Measurements from ENCODE around the gene C1RL.

GRCh38 chr12:7109572-7109920 is 532 bp upstream of the C1RL start:
- TF ChIP-seq CTCF (IDR thresholded peaks at IDR 0.05) (no peak), POLR2A (IDR thresholded peaks at IDR 0.05) (no peak), POLR2AphosphoS5 (IDR thresholded peaks at IDR 0.05; ENCODE audit: insufficient read depth in 1 of 2, low read depth in 1 of 2) (no peak)

Data from vagina (tissue), 2 donors.